Measurements from ENCODE around the gene CDC14B. TPM values are rescaled to one million over a fixed set of nuclear protein-coding genes. Genes with fewer than 3 reads are reported as not detected.

Gene CDC14B
- total RNA-seq, 1 experiment from 2014 or later = 28.4 TPM

DNA sequence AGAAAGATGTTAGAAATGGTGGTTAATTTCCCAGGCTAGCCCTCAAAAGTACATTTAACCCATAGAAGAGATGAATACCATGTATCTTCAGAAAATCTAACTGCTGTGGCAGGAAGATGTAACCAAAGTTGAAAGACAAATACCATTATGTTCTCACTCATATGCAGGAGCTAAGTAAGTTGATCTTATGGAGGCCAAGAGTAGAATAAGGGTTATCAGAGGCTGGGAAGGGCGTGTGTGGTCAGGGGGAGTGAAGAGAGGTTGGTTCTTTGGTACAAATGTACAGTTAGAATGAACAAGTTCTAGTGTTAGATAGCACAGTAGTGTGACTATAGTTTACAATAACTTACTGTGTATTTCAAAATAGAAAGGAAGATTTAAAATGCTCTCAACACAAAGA lies 61.7 kb downstream of the CDC14B start:
- Histone ChIP-seq H3K27ac (ENCODE audit: insufficient read length, low read depth, low read length) (no peak overlapping the region), H2BK12ac (ENCODE audit: insufficient read length, low read depth, low read length) (no peak overlapping the region), H3K23ac (ENCODE audit: insufficient read length, low read depth, low read length) (no peak overlapping the region), H2BK15ac (ENCODE audit: low read depth, low read length) (no peak overlapping the region), H3K9me3 (ENCODE audit: control insufficient read depth, low read depth, low read length) (no peaks in the 10 kb centered on the region), H2BK20ac (ENCODE audit: low read depth, low read length, poor library complexity, severe bottlenecking) (no peak overlapping the region), H3K4me1 (ENCODE audit: insufficient read depth, low read length) (no peaks in the 10 kb centered on the region), H4K5ac (ENCODE audit: insufficient read length, low read depth, low read length) (no peak overlapping the region), H3T11ph (ENCODE audit: low read length) (no peak overlapping the region), H3K23me2 (ENCODE audit: insufficient read length, low read depth, low read length, poor library complexity, severe bottlenecking) (no peaks in the 10 kb centered on the region), H4K91ac (ENCODE audit: insufficient read length, low read depth, low read length) (no peak overlapping the region), H2AK5ac (ENCODE audit: insufficient read length, low read length) (no peak overlapping the region), H3K4me2 (ENCODE audit: insufficient read depth, insufficient read length, low read length) (no peak overlapping the region), H4K8ac (replicated peaks; ENCODE audit: insufficient read length, low read depth, low read length) (no peak overlapping the region), H4K20me1 (ENCODE audit: control insufficient read depth, insufficient read depth, insufficient read length) (peaks cover 3% of the 10 kb centered on the region), H3K79me2 (ENCODE audit: insufficient read depth, low read length) (no peaks in the 10 kb centered on the region), H3K56ac (ENCODE audit: insufficient read length, low read depth, low read length) (no peak overlapping the region), H2BK5ac (ENCODE audit: insufficient read length, low read length) (no peak overlapping the region), H2AFZ (ENCODE audit: low read length) (no peak overlapping the region), H3K79me1 (ENCODE audit: insufficient read depth, low read depth, low read length, poor library complexity, severe bottlenecking) (no peaks in the 10 kb centered on the region), H3K4ac (ENCODE audit: low read depth, low read length) (no peak overlapping the region), H2BK120ac (ENCODE audit: low read depth, low read length, poor library complexity, severe bottlenecking) (no peak overlapping the region), H3K27me3 (ENCODE audit: insufficient read depth, low read length) (no peaks in the 10 kb centered on the region), H3K9ac (ENCODE audit: extremely low read depth, insufficient read length, low read length) (no peak overlapping the region), H3K18ac (ENCODE audit: insufficient read length, low read depth, low read length) (no peak overlapping the region), H3K14ac (ENCODE audit: insufficient read depth, low read length) (no peak overlapping the region)
- TF ChIP-seq, protein P1, sequence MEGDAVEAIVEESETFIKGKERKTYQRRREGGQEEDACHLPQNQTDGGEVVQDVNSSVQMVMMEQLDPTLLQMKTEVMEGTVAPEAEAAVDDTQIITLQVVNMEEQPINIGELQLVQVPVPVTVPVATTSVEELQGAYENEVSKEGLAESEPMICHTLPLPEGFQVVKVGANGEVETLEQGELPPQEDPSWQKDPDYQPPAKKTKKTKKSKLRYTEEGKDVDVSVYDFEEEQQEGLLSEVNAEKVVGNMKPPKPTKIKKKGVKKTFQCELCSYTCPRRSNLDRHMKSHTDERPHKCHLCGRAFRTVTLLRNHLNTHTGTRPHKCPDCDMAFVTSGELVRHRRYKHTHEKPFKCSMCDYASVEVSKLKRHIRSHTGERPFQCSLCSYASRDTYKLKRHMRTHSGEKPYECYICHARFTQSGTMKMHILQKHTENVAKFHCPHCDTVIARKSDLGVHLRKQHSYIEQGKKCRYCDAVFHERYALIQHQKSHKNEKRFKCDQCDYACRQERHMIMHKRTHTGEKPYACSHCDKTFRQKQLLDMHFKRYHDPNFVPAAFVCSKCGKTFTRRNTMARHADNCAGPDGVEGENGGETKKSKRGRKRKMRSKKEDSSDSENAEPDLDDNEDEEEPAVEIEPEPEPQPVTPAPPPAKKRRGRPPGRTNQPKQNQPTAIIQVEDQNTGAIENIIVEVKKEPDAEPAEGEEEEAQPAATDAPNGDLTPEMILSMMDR (conservative IDR thresholded peaks at IDR 0.05) = no peak
- Mint-ChIP-seq H3K9me3 (no peaks in the 10 kb centered on the region), H3K4me1 (peaks cover 20 to 28% of the 10 kb centered on the region in 2 experiments), H3K36me3 (ENCODE audit: insufficient read depth in 1 of 3, low read depth in 3 of 3) (peaks cover 0 to 4% (median 2%) of the 10 kb centered on the region in 3 experiments; a peak in 4 of 7 replicates), H3K27me3 (ENCODE audit: low read depth) (no peaks in the 10 kb centered on the region), H3K27ac (no peak overlapping the region), H3K4me3 (no peak overlapping the region)
- no CpG with 5 or more reads among the region's 1 CpG for WGBS (ENCODE audit: extremely low coverage, insufficient read length, low lambda C conversion rate)
- DNase-seq = no peak
